Nephron (organoid): Measurements from ENCODE around the gene BDH1.

Source experiments
- H3K27ac Mint-ChIP-seq, 3 experiments: 2 replicates each; pipeline ENCODE4 v1.8.0; 2020; ENCODE audit warnings: mixed read lengths in 3 of 3, mild to moderate bottlenecking in 2 of 3, moderate library complexity in 1 of 3
- H3K27me3 Mint-ChIP-seq: 2 replicates; pipeline ENCODE4 v1.8.0; 2021; ENCODE audit warnings: low read depth, mild to moderate bottlenecking, moderate library complexity, mixed read lengths
- H3K36me3 Mint-ChIP-seq: 2 replicates; pipeline ENCODE4 v1.8.0; 2020; ENCODE audit warnings: low read depth, mixed read lengths
- H3K4me1 Mint-ChIP-seq: 2 replicates; pipeline ENCODE4 v1.8.0; 2020; ENCODE audit warnings: mixed read lengths
- H3K4me3 Mint-ChIP-seq, 3 experiments: 2 replicates each; pipeline ENCODE4 v1.8.0; 2020; ENCODE audit warnings: mild to moderate bottlenecking in 3 of 3, mixed read lengths in 3 of 3, moderate library complexity in 2 of 3
- H3K9me3 Mint-ChIP-seq: 2 replicates; pipeline ENCODE4 v1.8.0; 2020; ENCODE audit warnings: mixed read lengths
- TF ChIP-seq, protein P1 (sequence below), 3 experiments: fragments of 200-600 bp; sonication (generic); IDR thresholded peaks; one replicate each; pipeline ENCODE4 v1.5.0; 2021; ENCODE audit warnings: antibody characterized with exemption in 3 of 3; ENCODE audit not compliant: unreplicated experiment in 3 of 3

Gene BDH1

DNA sequence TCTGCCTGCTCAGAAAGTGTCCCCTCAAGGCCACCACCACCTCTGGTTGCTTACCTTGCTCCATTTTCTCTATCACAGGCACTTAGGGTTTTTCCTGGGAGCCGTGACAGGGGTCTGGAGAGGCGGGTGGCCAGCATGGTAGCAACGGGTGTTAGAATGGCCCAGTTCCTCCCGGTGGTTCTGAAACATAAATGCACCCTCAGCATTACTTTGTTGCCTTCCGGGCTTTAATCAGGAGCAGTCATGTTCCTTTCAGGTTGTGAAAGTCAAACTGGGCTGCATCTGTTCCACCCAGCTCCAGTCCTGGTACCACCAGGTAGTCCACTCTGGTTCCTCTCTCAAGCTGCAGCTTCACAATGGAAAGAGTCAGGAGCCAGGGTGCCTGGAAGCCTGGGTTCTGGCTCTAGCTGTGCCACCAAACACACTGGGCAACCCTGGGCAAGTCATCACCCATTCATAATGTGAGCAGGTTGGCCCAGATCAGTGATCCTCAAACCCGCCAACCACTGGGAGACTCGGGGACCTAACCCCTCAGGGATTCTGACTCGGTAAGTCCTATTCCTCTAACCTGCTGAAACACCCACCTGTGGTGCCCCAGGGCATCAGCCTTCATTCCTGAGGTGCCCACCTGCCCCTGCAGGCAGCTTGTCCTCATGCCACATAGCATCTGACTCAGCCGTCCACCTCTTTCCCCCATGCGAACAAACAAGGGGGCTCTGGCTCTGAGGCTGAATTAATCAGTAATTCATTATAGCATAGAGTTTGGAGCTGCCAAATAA, 9.3 kb downstream of the BDH1 start:
- no peak overlapping the region for H3K4me3 Mint-ChIP-seq
- H3K9me3 Mint-ChIP-seq, result no peaks in the 10 kb centered on the region
- H3K27me3 Mint-ChIP-seq, result peaks cover 26% of the 10 kb centered on the region
- H3K27ac Mint-ChIP-seq, result peak overlapping the region in 1 of 3 experiments; percentile 33
- TF ChIP-seq, protein P1, sequence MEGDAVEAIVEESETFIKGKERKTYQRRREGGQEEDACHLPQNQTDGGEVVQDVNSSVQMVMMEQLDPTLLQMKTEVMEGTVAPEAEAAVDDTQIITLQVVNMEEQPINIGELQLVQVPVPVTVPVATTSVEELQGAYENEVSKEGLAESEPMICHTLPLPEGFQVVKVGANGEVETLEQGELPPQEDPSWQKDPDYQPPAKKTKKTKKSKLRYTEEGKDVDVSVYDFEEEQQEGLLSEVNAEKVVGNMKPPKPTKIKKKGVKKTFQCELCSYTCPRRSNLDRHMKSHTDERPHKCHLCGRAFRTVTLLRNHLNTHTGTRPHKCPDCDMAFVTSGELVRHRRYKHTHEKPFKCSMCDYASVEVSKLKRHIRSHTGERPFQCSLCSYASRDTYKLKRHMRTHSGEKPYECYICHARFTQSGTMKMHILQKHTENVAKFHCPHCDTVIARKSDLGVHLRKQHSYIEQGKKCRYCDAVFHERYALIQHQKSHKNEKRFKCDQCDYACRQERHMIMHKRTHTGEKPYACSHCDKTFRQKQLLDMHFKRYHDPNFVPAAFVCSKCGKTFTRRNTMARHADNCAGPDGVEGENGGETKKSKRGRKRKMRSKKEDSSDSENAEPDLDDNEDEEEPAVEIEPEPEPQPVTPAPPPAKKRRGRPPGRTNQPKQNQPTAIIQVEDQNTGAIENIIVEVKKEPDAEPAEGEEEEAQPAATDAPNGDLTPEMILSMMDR (IDR thresholded peaks at IDR 0.05; ENCODE audit: unreplicated experiment in 3 of 3), result no peak
- no peaks in the 10 kb centered on the region for H3K36me3 Mint-ChIP-seq
- H3K4me1 Mint-ChIP-seq, result peaks cover 23% of the 10 kb centered on the region

- peaks cover 27% of the 10 kb centered on the region for H3K27me3 Mint-ChIP-seq
- no peaks in the 10 kb centered on the region for H3K36me3 Mint-ChIP-seq
- no peak overlapping the region for H3K27ac Mint-ChIP-seq
- peaks cover 29% of the 10 kb centered on the region for H3K4me1 Mint-ChIP-seq
- H3K9me3 Mint-ChIP-seq, result no peaks in the 10 kb centered on the region
- no peak overlapping the region for H3K4me3 Mint-ChIP-seq
- TF ChIP-seq, protein P1 (IDR thresholded peaks at IDR 0.05; ENCODE audit: unreplicated experiment in 3 of 3), result no peak
Measured at GRCh38 chr3:197545571-197545970, 10.2 kb downstream of the BDH1 start.

DNA sequence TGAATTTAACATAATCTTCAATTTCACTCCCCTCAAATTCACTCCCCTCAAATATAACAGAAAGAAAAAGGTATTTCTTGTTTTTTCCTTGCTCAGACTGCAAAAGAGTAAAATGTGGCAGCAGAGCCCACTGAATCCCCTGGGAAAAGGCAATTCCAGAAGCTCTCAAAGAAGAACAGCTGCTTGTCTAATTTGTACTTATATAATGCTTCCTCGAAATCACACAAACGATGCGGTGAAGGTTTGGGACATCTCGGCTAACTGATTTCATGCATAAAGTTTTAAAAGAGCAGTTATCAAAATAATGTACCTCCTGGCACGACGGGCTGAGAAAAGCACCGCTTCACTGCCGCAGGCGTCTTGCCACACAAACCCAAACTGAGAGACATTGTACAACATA, 10.7 kb downstream of the BDH1 start:
- Mint-ChIP-seq H3K4me1 (peaks cover 29% of the 10 kb centered on the region), H3K27ac (no peak overlapping the region), H3K27me3 (peaks cover 27% of the 10 kb centered on the region), H3K36me3 (no peaks in the 10 kb centered on the region), H3K4me3 (no peak overlapping the region), H3K9me3 (no peaks in the 10 kb centered on the region)
- TF ChIP-seq, protein P1 (IDR thresholded peaks at IDR 0.05; ENCODE audit: unreplicated experiment in 3 of 3), result no peak

GRCh38 chr3:197542741-197543454, 12.9 kb downstream of the BDH1 start:
- no peak overlapping the region for H3K27ac Mint-ChIP-seq
- no peaks in the 10 kb centered on the region for H3K9me3 Mint-ChIP-seq
- peaks cover 28% of the 10 kb centered on the region for H3K4me1 Mint-ChIP-seq
- TF ChIP-seq, protein P1 (IDR thresholded peaks at IDR 0.05; ENCODE audit: unreplicated experiment in 3 of 3), result no peak
- no peaks in the 10 kb centered on the region for H3K36me3 Mint-ChIP-seq
- H3K4me3 Mint-ChIP-seq, result no peak overlapping the region
- H3K27me3 Mint-ChIP-seq, result peaks cover 20% of the 10 kb centered on the region

DNA sequence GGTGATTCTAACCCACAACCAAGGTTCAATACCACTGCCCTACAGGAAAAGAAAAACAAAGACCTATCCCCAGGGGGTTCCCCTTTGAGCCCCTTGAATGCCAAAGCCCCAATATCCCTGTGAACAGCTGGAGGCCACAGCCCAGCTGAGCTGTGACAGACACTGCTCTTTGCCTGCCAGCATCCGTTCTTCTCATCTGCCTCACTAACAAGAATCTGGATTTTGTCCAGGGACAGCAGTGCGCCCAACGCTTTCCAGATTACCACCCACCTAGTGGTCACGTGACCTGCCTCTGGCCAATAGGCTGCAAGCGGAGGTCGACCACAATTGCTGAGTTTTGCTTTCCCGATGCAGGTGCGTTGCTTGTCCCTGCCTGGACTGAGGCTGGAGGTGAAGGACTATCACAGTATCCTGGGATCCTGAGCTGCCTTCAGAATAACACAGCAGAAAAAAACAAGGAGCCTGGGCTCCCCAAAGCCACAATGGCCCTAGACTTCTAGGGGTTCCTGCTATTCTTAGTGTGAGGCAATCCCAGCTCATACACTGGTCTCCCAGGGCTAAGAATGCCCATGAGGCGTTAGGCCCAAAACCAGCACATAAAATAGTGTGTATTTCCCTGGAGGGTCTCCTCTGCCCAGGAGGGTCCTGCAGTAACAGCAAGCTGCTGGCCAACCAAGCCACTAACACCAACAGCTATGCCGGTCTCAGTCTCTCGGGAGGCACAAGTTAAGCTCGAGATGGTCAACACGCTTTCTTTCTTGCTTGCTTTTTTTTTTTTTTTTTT, 13.8 kb downstream of the BDH1 start:
- peaks cover 19% of the 10 kb centered on the region for H3K4me1 Mint-ChIP-seq
- no peaks in the 10 kb centered on the region for H3K9me3 Mint-ChIP-seq
- no peaks in the 10 kb centered on the region for H3K36me3 Mint-ChIP-seq
- peaks cover 13% of the 10 kb centered on the region for H3K27me3 Mint-ChIP-seq
- H3K4me3 Mint-ChIP-seq, result peak overlapping the region in 1 of 3 experiments; percentile 8
- TF ChIP-seq, protein P1 (IDR thresholded peaks at IDR 0.05; ENCODE audit: unreplicated experiment in 3 of 3), result no peak
- H3K27ac Mint-ChIP-seq, result peak overlapping the region in 1 of 3 experiments; percentile 11
